Measurements from ENCODE around the gene FREM1. TPM values are rescaled to one million over a fixed set of nuclear protein-coding genes. Genes with fewer than 3 reads are reported as not detected.

The FREM1 gene
- total RNA-seq, 1 donor from 2014 or later = 0.20 TPM

GRCh38 chr9:14909601-14909960 lies 647 bp downstream of the FREM1 start:
- no peak for DNase-seq (ENCODE audit: low read depth, low spot score)

GRCh38 chr9:14909181-14909580 lies 1.0 kb downstream of the FREM1 start:
- DNase-seq (ENCODE audit: low read depth, low spot score) = no peak

DNA sequence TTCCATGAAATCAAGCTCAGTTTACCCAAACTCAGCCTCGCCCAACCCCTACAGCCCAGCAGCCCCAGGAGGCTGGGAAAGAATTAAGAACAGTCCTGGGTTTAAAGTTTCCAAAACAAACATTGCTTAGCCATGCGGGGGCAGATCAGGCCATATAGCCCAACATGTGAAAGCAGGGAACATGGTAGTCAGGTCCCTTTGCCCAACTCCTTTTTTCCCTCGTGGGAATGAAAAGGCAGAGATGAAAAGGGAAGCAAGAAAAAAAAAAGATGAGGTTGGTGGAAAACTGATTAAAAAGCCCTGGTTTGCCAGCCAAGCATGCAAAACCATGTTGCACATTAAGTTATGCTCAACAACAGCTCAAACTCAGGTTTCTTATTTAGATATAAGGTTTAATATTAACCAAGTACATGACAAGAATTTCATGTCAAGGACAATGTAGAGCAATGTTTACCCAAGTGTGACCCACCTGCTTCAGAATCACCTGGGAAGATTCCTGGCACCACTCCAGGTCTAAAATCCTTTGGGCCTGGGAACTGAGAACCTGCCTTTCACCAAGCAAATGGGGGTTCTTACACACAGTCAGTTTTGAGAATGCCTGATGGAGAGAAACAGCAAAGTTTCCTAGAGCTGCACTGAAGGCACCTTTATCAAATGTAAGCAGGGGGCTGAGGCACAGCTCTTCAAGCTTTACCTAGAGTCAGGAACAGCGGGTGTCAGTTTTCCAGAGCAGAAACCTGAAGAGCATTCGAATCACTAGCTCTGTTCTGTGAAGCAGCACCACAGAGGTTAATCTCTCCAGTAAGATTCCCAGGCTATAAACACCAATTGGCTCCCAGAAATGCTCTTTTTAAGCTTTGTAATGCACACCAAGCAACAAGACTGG lies 1.7 kb downstream of the FREM1 start:
- no peak for DNase-seq (ENCODE audit: low read depth, low spot score)

- DNase-seq (ENCODE audit: low read depth, low spot score) = no peak
Observed at GRCh38 chr9:14907696-14908095, 2.5 kb downstream of the FREM1 start.

DNA sequence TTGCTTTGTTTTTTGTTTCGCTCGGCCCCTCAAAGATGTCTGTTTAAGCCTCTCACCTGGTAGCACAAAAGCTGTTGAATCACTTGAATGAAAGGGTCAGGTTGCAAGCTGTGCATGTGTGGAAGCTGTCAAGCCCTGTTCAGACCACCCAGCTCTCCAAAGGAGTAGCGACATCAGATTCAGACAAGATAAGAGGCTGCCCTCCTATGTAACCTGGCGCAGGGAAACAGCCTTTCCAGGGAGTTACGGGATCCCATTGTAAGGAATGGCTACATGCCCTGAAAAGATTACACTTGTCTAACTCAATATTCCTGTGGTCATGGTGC lies 2.9 kb downstream of the FREM1 start:
- DNase-seq (ENCODE audit: low read depth, low spot score) = no peak

- no peak for DNase-seq (ENCODE audit: low read depth, low spot score)
Observed at GRCh38 chr9:14906644-14907359, 3.4 kb downstream of the FREM1 start.

DNA sequence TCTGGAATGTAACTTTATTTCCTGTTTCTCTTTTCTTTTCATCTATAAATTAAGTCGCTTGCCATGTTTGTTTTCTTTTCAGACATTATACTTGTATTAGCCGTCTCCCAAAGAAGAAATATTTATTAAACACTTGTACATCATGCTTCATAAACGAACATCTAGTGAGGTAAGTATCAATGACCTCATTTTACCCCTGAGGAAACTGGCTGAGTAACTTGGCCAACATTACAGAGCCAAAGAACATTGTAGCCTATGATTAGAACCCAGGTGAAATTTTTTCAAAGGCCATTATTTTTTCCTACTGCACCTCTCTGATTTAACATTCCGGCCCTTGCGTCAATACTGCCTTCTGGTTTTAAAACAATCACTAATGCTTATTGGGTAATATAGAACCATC lies 4.2 kb downstream of the FREM1 start:
- no peak for DNase-seq (ENCODE audit: low read depth, low spot score)

DNA sequence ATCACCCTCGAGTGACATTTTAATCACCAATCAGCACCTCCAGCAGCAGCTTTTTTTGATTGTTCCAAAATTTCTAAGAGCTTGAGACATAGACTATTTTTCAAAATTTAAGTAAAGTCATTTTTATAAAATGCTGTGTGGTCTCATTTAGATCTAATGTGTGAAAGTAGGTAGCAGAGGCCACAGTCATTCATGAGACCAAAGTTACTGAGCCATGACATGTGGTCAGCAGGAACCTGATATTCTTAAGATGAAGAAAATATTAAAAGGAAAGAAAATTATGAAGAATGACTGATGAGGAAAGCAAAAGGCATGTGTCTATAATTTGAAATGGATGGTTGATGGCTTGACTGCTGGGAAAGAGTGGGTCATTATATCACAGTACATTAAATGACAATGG lies 7.2 kb downstream of the FREM1 start:
- DNase-seq (ENCODE audit: low read depth, low spot score) = no peak

DNA sequence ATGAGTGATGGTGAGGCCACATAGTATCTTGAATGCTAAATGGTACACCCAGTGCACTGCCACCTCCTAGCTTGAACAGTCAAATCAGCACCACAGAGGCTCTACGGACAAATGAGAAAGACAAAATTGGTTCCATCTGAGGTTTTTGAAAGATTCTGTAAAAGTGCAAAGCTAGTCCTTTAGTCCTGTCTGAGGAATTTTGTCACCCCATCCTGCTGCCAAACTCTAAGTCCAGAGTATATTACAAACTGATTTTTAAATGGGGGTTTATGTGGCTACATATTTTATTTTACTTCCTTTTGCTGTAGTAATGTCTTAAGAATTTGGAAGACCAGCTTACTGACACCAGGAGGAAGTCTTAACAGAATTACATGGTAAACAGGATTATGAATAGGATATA lies 7.7 kb downstream of the FREM1 start:
- DNase-seq (ENCODE audit: low read depth, low spot score) = no peak

GRCh38 chr9:14899815-14900193 lies 10.4 kb downstream of the FREM1 start:
- DNase-seq (ENCODE audit: low read depth, low spot score) = no peak

DNA sequence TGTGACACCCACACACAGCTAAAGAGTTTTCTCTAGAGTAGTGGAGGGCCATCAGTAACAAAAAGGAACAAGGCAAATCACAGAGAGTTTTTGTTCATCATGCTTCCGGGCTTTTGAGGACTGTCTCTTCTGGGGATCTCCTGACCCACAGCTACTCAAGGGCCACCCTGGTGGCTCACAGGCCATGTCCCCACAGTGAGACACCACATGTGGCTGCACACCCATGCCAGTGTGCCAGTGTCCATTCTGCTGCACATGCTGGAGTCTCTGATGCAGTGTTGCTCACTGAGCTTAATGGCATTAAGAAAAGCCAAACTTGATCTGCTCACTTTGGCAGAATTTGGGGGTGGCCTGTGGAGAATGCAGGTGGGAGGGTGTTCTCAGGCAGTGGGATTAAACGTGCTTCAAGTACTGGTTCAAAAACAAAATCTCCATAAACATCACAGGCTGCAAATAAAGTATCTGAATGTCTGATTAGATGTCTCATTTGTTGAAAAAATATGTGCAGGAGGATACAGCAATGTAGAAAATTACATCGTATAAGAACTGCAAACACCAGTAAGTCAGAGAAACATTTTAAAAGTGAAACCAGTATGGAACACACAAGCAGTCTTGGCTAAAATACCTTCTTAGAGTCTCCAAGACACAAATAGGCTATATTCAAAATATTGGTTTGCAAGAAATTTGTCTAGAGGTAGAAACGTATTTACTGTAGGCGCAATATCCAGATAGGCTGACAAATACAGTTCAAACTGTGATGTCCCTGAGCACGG lies 11.0 kb downstream of the FREM1 start:
- no peak for DNase-seq (ENCODE audit: low read depth, low spot score)

DNA sequence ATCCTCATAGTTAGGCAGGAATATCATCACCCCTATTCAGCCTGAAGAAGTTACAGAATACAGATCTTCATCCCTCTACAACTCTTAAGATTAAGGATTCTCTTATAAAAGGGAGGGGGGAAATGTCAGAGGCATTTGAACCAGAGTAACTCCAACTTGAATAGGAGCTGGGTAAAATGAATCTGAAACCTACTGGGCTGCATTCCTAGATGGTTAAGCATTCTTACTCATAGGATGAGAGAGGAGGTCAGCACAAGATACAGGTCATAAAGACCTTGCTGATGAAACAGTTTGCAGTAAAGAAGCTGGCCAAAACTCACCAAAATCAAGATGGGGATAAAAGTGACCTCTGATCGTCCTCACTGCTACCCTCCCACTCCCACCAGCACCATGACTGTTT lies 14.4 kb downstream of the FREM1 start:
- no peak for DNase-seq (ENCODE audit: low read depth, low spot score)

DNA sequence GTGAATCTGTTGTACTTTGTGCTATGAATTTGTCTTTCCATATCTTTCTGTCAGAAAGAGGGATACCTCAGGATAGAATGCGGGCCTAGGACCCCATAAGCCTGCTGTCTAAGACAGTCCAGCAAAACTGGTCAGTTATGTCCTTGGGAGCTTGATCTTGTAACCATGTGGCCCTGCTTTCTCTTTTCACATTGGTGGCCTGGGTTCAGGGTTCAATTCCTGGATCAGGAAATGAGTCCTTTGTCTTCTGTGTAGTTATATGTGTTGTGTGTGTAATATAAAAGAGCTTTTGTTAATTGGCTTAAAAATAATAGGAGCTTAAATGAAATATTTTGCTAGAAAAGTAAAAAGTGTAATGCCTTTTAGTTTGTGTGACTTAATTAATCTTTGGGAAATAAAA lies 16.9 kb downstream of the FREM1 start:
- no peak for DNase-seq (ENCODE audit: low read depth, low spot score)

DNA sequence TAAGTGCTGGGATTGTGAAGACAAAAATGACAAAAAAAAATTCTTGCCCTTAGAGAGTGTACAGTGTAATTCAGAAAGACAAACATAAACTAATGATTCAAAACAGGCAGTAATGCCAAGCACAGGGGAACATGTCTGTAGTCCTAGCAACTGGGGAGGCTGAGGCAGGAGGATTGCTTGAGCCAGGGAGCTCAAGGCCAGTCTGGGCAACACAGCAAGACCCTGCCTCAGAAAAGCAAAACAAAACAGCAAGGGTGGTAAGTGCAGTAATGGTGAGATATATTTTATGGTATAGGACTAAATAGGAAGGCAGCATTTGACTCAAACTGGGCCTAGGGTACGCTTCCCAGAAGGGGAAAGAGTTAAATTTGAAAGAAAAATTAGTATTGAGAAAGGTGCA lies 18.9 kb downstream of the FREM1 start:
- no peak for DNase-seq (ENCODE audit: low read depth, low spot score)

DNA sequence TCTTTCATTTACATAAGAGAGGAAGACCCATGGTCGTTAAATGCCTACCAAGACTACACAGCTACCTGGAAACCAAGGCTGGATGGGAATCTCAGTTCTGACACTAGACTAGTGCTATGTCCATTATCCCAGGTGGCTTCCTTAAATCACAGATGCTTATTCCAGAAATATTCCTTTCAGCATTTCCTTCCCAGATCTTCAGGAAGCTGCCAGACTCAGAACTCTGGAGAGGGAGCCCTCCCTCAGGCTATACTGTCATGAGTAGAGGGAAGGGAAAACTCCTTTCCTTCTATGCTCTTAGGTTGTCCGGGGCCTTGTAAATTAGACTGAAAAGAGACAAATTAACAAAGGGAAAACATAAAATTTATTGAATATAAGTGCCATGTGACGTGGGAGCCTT lies 20.8 kb downstream of the FREM1 start:
- DNase-seq (ENCODE audit: low read depth, low spot score) = no peak

DNA sequence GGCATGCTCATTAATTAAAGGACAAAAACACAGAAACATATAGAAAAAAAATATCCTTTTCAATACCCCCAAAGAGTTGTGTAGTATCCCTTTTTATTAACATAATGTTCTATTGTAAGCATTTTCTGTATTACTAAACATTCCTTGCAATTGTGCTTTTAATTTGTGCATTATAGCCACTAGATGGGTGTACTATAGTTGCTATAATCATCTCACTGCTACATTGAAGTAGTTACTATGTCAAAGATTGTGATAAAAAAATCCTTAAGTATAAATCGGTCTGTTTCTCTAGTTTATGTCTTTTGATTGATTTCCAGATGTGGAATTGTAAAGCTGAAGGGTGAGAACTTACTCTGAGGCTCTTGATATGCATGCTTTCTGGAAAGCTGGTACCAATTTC lies 21.4 kb downstream of the FREM1 start:
- DNase-seq (ENCODE audit: low read depth, low spot score) = no peak

DNA sequence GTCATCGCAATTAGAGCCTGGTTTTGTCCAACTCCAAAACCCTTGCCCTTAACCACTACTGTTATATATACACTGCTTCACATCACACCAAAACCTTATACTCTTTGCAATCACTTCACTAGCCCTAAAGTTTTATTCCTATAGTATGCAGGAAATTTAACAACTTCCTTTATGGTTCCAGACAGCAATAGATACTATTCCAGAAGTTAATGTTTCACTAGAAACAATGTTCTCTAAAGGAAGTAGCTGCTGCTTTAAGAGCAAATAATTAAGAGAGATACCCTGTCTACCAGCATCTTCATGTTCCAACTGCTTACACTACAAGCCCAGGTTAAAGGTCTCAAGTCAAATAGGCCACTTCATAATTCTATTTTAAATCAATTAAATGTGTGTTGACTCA lies 22.0 kb downstream of the FREM1 start:
- DNase-seq (ENCODE audit: low read depth, low spot score) = no peak

- DNase-seq (ENCODE audit: low read depth, low spot score) = no peak
Observed at GRCh38 chr9:14887149-14887548, 23.1 kb downstream of the FREM1 start.

- DNase-seq (ENCODE audit: low read depth, low spot score) = no peak
Observed at GRCh38 chr9:14883310-14883944, 26.8 kb downstream of the FREM1 start.

- DNase-seq (ENCODE audit: low read depth, low spot score) = no peak
Observed at GRCh38 chr9:14882090-14882489, 28.1 kb downstream of the FREM1 start.

DNA sequence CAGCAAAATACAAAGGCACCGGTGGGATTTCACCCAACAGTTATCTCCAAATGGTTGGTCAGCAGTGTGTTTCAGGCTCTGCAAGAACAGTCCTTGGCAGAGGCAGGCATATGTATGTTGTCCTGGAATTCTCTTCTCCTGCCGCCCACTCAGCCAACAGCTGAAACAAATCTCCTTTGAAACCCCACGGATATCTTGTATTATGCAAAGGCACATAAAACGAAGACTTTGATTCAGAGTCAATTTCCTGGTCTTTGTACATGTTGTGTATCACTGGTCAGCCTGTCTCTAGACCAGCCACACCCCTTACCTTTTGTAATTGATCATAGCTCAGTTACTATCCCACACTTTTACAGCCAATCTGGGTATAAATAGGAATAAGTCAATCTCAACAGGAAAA lies 29.2 kb downstream of the FREM1 start:
- no peak for DNase-seq (ENCODE audit: low read depth, low spot score)

DNA sequence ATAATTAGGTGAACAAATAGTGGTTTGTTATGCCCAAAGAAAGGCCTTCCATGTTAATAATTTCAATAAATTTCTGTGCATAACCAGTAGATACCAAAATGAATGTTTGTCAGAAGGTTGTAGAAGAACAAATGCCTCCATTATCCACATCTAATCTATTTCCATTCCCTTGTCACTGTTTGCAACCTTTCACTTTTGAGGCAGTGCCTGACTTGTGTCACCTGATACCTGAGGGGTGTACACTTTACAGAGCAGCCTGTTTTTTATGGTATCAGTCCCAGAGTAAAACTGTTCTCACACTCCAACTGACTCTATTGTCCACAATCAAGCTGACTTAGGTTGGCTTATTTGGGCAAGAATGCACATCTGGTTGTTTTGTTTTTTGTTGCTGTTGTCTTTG lies 40.1 kb downstream of the FREM1 start:
- DNase-seq (ENCODE audit: low read depth, low spot score) = no peak
